Measurements from ENCODE around the gene PLA2G2C. TPM values are rescaled to one million over a fixed set of nuclear protein-coding genes. Genes with fewer than 3 reads are reported as not detected.

Gene PLA2G2C
- total RNA-seq, 1 donor from 2014 or later: not detected

- DNase-seq (ENCODE audit: low read depth, low spot score): no peak
Measured at GRCh38 chr1:20209471-20209870, 23.2 kb upstream of the PLA2G2C start.

GRCh38 chr1:20207546-20207945 is 21.2 kb upstream of the PLA2G2C start:
- no peak for DNase-seq (ENCODE audit: low read depth, low spot score)

- no peak for DNase-seq (ENCODE audit: low read depth, low spot score)
Measured at GRCh38 chr1:20202166-20202565, 15.8 kb upstream of the PLA2G2C start.

- no peak for DNase-seq (ENCODE audit: low read depth, low spot score)
Measured at GRCh38 chr1:20200966-20201365, 14.6 kb upstream of the PLA2G2C start.

GRCh38 chr1:20199840-20200239 is 13.5 kb upstream of the PLA2G2C start:
- no peak for DNase-seq (ENCODE audit: low read depth, low spot score)

- no peak for DNase-seq (ENCODE audit: low read depth, low spot score)
Measured at GRCh38 chr1:20199403-20199802, 13.1 kb upstream of the PLA2G2C start.

- no peak for DNase-seq (ENCODE audit: low read depth, low spot score)
Measured at GRCh38 chr1:20198918-20199317, 12.6 kb upstream of the PLA2G2C start.

GRCh38 chr1:20198296-20198695 is 12.0 kb upstream of the PLA2G2C start:
- no peak for DNase-seq (ENCODE audit: low read depth, low spot score)

GRCh38 chr1:20197329-20197791 is 11.0 kb upstream of the PLA2G2C start:
- no peak for DNase-seq (ENCODE audit: low read depth, low spot score)

- no peak for DNase-seq (ENCODE audit: low read depth, low spot score)
Measured at GRCh38 chr1:20195462-20195780, 9.1 kb upstream of the PLA2G2C start.

- DNase-seq (ENCODE audit: low read depth, low spot score): no peak
Measured at GRCh38 chr1:20194757-20195461, 8.6 kb upstream of the PLA2G2C start.

GRCh38 chr1:20194224-20194623 is 7.9 kb upstream of the PLA2G2C start:
- DNase-seq (ENCODE audit: low read depth, low spot score): no peak

GRCh38 chr1:20192871-20193411 is 6.6 kb upstream of the PLA2G2C start:
- DNase-seq (ENCODE audit: low read depth, low spot score): no peak

- no peak for DNase-seq (ENCODE audit: low read depth, low spot score)
Measured at GRCh38 chr1:20192364-20192763, 6.0 kb upstream of the PLA2G2C start.

GRCh38 chr1:20191266-20191825 is 5.0 kb upstream of the PLA2G2C start:
- DNase-seq (ENCODE audit: low read depth, low spot score): no peak

GRCh38 chr1:20190256-20191160 is 4.2 kb upstream of the PLA2G2C start:
- DNase-seq (ENCODE audit: low read depth, low spot score): no peak

GRCh38 chr1:20189664-20190063 is 3.3 kb upstream of the PLA2G2C start:
- no peak for DNase-seq (ENCODE audit: low read depth, low spot score)

GRCh38 chr1:20188455-20188817 is 2.1 kb upstream of the PLA2G2C start:
- no peak for DNase-seq (ENCODE audit: low read depth, low spot score)

- no peak for DNase-seq (ENCODE audit: low read depth, low spot score)
Measured at GRCh38 chr1:20187813-20188454, 1.6 kb upstream of the PLA2G2C start.

GRCh38 chr1:20187103-20187812 is 940 bp upstream of the PLA2G2C start:
- DNase-seq (ENCODE audit: low read depth, low spot score): no peak
